Keratinocyte (primary cell): ENCODE results near the gene TMEM184A. TPM values are rescaled to one million over a fixed set of nuclear protein-coding genes. Genes with fewer than 3 reads are reported as not detected.

Experiments used
- DNase-seq: peaks from one replicate; pipeline ENCODE4 v3.0.0-alpha.2; 2011; ENCODE audit warnings: low read depth, missing footprints, low spot score
- FAIRE-seq: peaks from 2 replicates; lab custom pipeline; 2011; peaks lifted over from hg19 to GRCh38; lab: Jason Lieb, UNC
- H2AFZ ChIP-seq: 2 replicates; pipeline ENCODE4 v1.6.0; 2012; ENCODE audit warnings: low read length, control low read depth, inconsistent platforms; ENCODE audit not compliant: control insufficient read depth
- H3K27ac ChIP-seq: 2 replicates; pipeline ENCODE4 v1.5.1; 2011; ENCODE audit warnings: low read length; ENCODE audit not compliant: control insufficient read depth, insufficient read depth
- H3K27me3 ChIP-seq: 3 replicates; pipeline ENCODE4 v1.6.0; 2011; ENCODE audit warnings: low read length; ENCODE audit not compliant: control insufficient read depth, insufficient read depth; ENCODE audit errors: extremely low read depth
- H3K36me3 ChIP-seq, 2 experiments: 2 replicates in 1 of 2; 3 replicates in 1 of 2; pipeline ENCODE4 v1.5.1; 2011; ENCODE audit warnings: low read length in 2 of 2, mild to moderate bottlenecking in 1 of 2; ENCODE audit not compliant: control insufficient read depth in 2 of 2, insufficient read depth in 2 of 2; ENCODE audit errors: extremely low read depth in 1 of 2
- H3K4me1 ChIP-seq: 3 replicates; pipeline ENCODE4 v1.5.1; 2011; ENCODE audit warnings: low read length; ENCODE audit not compliant: control insufficient read depth, insufficient read depth; ENCODE audit errors: extremely low read depth
- H3K4me2 ChIP-seq: 3 replicates; pipeline ENCODE4 v1.6.0; 2011; ENCODE audit warnings: low read depth, low read length; ENCODE audit not compliant: control insufficient read depth, insufficient read depth; ENCODE audit errors: extremely low read depth
- H3K4me3 ChIP-seq, 3 experiments: fragments of 200-600 bp in 1 of 3; sonication (generic) in 1 of 3; 2 replicates in 2 of 3; 3 replicates in 1 of 3; pipeline ENCODE4 v1.5.1; 2011 to 2016; ENCODE audit warnings: low read length in 3 of 3, mild to moderate bottlenecking in 3 of 3, control low read depth in 2 of 3, inconsistent platforms in 1 of 3, low read depth in 1 of 3, mixed read lengths in 1 of 3, mixed run types in 1 of 3, moderate library complexity in 1 of 3; ENCODE audit not compliant: control insufficient read depth in 2 of 3, insufficient read depth in 2 of 3; ENCODE audit errors: extremely low read depth in 1 of 3
- H3K79me2 ChIP-seq: 2 replicates; pipeline ENCODE4 v1.6.0; 2012; ENCODE audit warnings: low read length; ENCODE audit not compliant: control insufficient read depth, insufficient read depth
- H3K9ac ChIP-seq: 3 replicates; pipeline ENCODE4 v1.6.0; 2011; ENCODE audit warnings: low read length; ENCODE audit not compliant: control insufficient read depth, insufficient read depth; ENCODE audit errors: extremely low read depth
- H3K9me1 ChIP-seq: 3 replicates; pipeline ENCODE4 v1.6.0; 2011; ENCODE audit warnings: low read length; ENCODE audit not compliant: control insufficient read depth, insufficient read depth; ENCODE audit errors: extremely low read depth
- H3K9me3 ChIP-seq: 2 replicates; pipeline ENCODE4 v1.5.1; 2012; ENCODE audit warnings: low read depth, low read length; ENCODE audit not compliant: control insufficient read depth
- H4K20me1 ChIP-seq: 3 replicates; pipeline ENCODE4 v1.6.0; 2011; ENCODE audit warnings: low read length; ENCODE audit not compliant: control insufficient read depth, insufficient read depth; ENCODE audit errors: extremely low read depth
- CTCF ChIP-seq, 3 experiments: IDR thresholded peaks in 1 of 3; conservative IDR thresholded peaks in 1 of 3; optimal IDR thresholded peaks in 1 of 3; 2 replicates in 2 of 3; 3 replicates in 1 of 3; pipeline versions ENCODE3 to v1.5.1; 2011; ENCODE audit warnings: low read length in 3 of 3, mild to moderate bottlenecking in 3 of 3, moderate library complexity in 2 of 3, control low read depth in 1 of 3, inconsistent platforms in 1 of 3; ENCODE audit not compliant: insufficient read depth in 2 of 3; ENCODE audit errors: extremely low read depth in 1 of 3
- EZH2 ChIP-seq: IDR thresholded peaks from one replicate; pipeline ENCODE4 v1.6.1; 2012; ENCODE audit warnings: inconsistent platforms, mild to moderate bottlenecking, low read length, moderate library complexity
- dilution Hi-C: fragments of 300-500 bp; cut with MboI; formaldehyde crosslinking; loops from one replicate; pipeline ENCODE4 v1.7.0; 2020; ENCODE audit warnings: low sequenced_read_pairs; ENCODE audit not compliant: extremely low pct_ligation_motif_present
- polyA plus RNA-seq, 5 experiments: library from polyadenylated mRNA; depleted of rRNA in 3 of 5; stranded (reverse) in 3 of 5; stranded (forward) in 1 of 5; unstranded in 1 of 5; fragments of >200 nt; gene quantifications; 1 replicate in 1 of 5; 2 replicates in 3 of 5; 3 replicates in 1 of 5; pipeline versions ENCODE4 v1.2.1 to v1.2.3, GENCODE V29; 2011 to 2012; ENCODE audit warnings: missing spikeins in 2 of 5, low read depth in 1 of 5, low replicate concordance in 1 of 5

Gene TMEM184A
- polyA plus RNA-seq, 1 donor (not counting 4 experiments of a cell fraction or from before 2014, with no cell fraction given), result 2.9 TPM

- no peak overlapping the region for H3K4me3 ChIP-seq
- H3K36me3 ChIP-seq, result no peaks in the 10 kb centered on the region
- no peak overlapping the region for H2AFZ ChIP-seq
- dilution Hi-C loops, result no loop called here
- H3K27ac ChIP-seq, result no peak overlapping the region
- no peak overlapping the region for H3K4me2 ChIP-seq
- no peaks in the 10 kb centered on the region for H3K4me1 ChIP-seq
- no peaks in the 10 kb centered on the region for H3K79me2 ChIP-seq
- TF ChIP-seq CTCF (optimal IDR thresholded peaks at IDR 0.05 in 1 of 3, IDR thresholded peaks at IDR 0.05 in 1 of 3, conservative IDR thresholded peaks at IDR 0.05 in 1 of 3; ENCODE audit: extremely low read depth in 1 of 3, insufficient read depth in 2 of 3, low read length in 3 of 3), result no peak
- no peak for TF ChIP-seq EZH2
- H3K9ac ChIP-seq, result no peak overlapping the region
- no peaks in the 10 kb centered on the region for H3K9me1 ChIP-seq
- H3K9me3 ChIP-seq, result no peaks in the 10 kb centered on the region
- H4K20me1 ChIP-seq, result peaks cover 2% of the 10 kb centered on the region
- FAIRE-seq (no peak), DNase-seq (no peak)
- no peaks in the 10 kb centered on the region for H3K27me3 ChIP-seq
Observed at GRCh38 chr7:1580422-1581030, 24.5 kb upstream of the TMEM184A start.

DNA sequence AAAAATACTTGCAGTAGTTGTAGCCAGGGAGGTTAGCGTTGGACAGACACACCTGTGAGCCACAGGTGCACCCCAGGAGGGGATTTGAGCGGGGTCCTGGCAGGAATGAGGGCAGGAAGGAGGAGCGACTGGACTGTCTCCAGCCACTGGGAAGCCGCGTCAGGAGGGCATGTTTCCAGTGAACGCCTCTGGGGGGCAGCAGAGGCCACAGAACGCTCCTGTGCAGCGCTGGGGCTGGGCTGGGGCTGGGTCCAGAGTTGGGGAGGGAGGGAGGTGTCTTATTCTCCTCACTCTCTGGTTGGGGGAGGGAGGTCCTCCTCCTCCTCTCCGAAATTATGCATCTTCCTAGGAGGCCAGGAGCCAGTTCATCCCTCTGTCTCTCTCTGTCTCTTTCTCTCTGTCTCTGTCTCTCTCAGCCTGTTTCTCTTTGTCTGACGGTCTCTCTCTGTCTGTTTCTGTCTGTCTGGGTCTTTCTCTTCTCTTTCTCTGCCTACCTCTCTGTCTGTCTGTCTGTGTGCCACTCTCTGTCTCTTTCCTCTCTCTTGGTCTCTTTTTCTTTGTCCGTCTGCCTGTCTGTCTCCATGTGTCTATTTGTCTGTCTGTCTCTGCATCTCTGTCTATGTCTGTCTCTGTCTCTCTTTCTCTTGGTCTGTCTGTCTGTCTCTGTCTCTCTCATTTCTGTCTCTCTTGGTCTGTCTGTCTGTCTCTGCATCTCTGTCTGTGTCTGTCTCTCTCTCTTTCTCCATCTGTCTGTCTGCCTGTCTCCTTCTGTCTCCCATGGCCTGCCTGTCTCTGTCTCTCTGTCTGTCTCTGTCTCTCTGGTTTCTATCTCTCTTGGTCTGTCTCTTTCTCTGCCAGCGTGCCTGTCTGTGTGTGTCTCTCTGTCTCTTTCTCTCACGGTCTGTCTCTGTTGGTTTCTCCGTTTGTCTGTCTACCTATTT, 23.7 kb upstream of the TMEM184A start:
- FAIRE-seq, result peak; percentile 88
- TF ChIP-seq CTCF (optimal IDR thresholded peaks at IDR 0.05 in 1 of 3, IDR thresholded peaks at IDR 0.05 in 1 of 3, conservative IDR thresholded peaks at IDR 0.05 in 1 of 3; ENCODE audit: extremely low read depth in 1 of 3, insufficient read depth in 2 of 3, low read length in 3 of 3), result peak; percentile 65 to 96 (median 94)
- no peak for TF ChIP-seq EZH2
- peaks cover 2% of the 10 kb centered on the region for H4K20me1 ChIP-seq
- dilution Hi-C loops, result no loop called here
- H3K4me1 ChIP-seq, result no peaks in the 10 kb centered on the region
- no peak overlapping the region for H3K27ac ChIP-seq
- no peaks in the 10 kb centered on the region for H3K79me2 ChIP-seq
- H3K9me1 ChIP-seq, result no peaks in the 10 kb centered on the region
- no peaks in the 10 kb centered on the region for H3K9me3 ChIP-seq
- H3K36me3 ChIP-seq, result no peaks in the 10 kb centered on the region
- no peak overlapping the region for H3K4me3 ChIP-seq
- no peak overlapping the region for H2AFZ ChIP-seq
- no peak overlapping the region for H3K9ac ChIP-seq
- no peak for DNase-seq
- no peak overlapping the region for H3K4me2 ChIP-seq
- H3K27me3 ChIP-seq, result no peaks in the 10 kb centered on the region
